Stimulated activated CD4-positive, alpha-beta T cell treated with anti-CD3 and anti-CD28 coated beads, Interleukin-12 subunit alpha, Interleukin-12 subunit beta, amount 100 ng/mL, for 4 hours (primary cell): Measurements from ENCODE around the gene TMEM82.

ENCODE experiments used
- DNase-seq: peaks from one replicate; pipeline ENCODE4 v3.0.0-alpha.2; 2020

The TMEM82 gene

GRCh38 chr1:15722411-15722810 lies 19.9 kb upstream of the TMEM82 start:
- no peak for DNase-seq

GRCh38 chr1:15722836-15723532 lies 19.3 kb upstream of the TMEM82 start:
- DNase-seq = no peak

DNA sequence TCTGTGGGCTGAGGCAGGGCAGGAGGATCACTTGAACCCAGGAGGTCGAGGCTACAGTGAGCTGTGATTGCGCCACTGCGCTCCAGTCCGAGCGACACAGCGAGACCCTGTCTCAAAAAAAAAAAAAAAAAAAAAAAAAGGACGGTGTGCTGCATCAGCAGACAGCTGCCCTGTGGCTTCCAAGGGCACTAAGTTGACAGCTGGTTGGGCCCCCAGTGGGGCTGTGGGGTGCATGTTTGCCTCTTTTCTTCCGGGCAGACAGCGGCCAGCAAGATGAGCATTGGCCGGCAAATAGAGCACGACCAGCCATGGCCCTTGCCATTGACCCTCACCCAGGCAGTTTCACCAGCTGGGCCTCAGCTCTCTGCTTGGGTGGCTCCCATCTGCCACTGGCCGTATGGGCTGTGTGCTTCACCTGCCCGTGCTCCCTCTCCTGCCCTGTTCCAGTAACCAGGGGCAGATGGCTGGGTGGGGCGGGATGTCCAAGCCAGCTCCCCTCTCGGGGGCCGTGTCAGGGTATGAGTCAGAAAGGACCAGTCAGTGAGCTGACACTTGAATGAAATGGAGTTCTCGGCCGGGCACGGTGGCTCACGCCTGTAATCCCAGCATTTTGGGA lies 18.6 kb upstream of the TMEM82 start:
- no peak for DNase-seq

GRCh38 chr1:15724949-15725880 lies 17.1 kb upstream of the TMEM82 start:
- DNase-seq = no peak

DNA sequence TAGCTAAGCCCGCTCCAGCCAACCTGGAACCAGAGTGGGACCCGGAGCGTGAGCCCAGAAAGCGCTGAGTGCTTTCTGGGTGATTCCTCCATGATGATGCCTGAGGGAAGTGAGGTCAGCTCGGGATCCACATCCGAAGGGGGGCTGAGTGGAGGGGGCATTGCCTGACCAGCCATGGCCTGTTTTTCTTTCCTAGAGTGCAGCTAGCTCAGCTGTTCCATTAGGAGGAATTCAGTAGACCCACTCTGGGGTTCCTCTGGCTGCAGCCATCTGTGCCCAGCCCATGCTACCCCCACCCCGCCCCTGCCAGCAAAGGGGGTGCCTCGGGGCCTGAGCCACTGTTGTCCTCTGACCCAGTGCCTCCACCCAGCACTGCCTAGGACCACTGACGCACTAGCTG lies 15.8 kb upstream of the TMEM82 start:
- no peak for DNase-seq

GRCh38 chr1:15727021-15727420 lies 15.3 kb upstream of the TMEM82 start:
- no peak for DNase-seq

DNA sequence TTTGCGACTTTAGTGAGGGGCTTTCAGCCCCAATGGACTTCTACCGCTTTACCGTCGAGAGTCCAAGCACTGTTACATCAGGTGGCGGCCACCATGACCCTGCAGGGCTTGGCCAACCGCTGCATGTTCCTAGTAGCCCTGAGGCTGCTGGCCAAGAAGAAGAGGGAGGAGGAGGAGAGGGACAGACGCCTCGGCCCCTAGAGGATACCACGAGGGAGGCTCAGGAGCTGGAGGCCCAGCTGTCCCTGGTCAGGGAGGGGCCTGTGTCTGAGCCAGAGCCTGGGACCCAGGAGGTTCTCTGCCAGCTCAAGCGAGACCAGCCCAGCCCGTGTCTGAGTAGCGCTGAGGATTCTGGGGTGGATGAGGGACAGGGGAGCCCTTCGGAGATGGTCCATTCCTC lies 14.9 kb upstream of the TMEM82 start:
- no peak for DNase-seq

GRCh38 chr1:15727866-15728534 lies 14.3 kb upstream of the TMEM82 start:
- DNase-seq = no peak

GRCh38 chr1:15728937-15729657 lies 13.2 kb upstream of the TMEM82 start:
- DNase-seq = no peak

- DNase-seq = no peak
Observed at GRCh38 chr1:15730423-15730822, 11.9 kb upstream of the TMEM82 start.

DNA sequence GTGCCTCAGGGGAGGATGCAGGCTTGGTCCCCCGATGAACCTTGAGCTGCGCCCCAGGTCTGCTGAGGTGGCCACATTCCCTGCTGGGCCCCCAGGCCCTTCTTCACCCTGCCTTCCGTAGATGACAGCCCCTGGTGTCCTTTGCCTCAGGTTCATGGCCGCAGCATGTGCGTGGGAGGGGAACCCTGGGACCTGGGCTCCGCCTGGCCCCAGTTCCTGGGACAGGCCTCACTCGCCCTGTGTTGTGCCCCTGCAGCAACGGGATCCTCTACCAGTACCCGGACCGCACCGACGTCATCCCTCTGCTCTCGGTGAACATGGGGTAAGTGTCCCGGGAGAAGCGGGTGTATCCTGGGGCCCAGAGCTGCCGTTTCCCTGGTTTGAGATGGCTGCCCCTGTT lies 11.4 kb upstream of the TMEM82 start:
- DNase-seq = no peak

DNA sequence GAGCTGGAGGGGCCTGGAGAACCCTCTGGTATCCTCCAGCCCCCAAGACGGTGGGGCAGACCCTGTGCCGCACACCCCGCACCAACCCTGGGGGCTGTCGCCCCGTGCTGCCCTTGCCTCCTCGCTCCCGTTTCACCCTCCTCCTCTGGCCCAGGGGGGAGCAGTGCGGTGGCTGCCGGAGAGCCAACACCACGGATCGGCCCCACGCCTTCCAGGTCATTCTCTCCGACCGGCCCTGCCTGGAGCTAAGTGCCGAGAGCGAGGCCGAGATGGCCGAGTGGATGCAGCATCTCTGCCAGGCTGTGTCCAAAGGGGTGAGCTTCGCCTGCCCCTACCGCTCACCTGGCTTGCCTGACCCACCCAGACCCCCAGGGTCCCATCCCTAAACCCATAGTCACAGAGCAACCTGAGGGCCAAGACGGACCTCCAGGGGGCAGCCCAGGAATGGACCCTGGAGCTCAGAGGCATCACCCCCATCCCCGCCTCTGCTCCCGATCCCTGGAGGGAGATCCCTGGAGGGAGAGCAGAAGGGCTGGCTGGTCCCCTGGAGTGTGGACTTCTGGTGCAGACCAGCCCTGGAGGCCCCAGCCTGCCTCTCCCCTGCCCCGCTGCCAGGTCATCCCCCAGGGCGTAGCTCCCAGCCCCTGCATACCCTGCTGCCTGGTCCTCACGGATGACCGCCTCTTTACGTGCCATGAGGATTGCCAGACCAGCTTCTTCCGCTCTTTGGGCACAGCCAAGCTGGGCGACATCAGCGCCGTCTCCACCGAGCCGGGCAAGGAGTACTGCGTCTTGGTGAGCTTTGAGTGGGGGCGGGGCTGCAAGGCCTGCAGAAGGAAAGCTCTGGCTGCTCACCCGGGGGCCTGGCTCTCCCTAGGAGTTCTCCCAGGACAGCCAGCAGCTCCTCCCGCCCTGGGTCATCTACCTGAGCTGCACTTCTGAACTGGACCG lies 10.3 kb upstream of the TMEM82 start:
- DNase-seq = no peak

GRCh38 chr1:15732686-15733081 lies 9.6 kb upstream of the TMEM82 start:
- DNase-seq = no peak

GRCh38 chr1:15733218-15733725 lies 9.0 kb upstream of the TMEM82 start:
- no peak for DNase-seq

DNA sequence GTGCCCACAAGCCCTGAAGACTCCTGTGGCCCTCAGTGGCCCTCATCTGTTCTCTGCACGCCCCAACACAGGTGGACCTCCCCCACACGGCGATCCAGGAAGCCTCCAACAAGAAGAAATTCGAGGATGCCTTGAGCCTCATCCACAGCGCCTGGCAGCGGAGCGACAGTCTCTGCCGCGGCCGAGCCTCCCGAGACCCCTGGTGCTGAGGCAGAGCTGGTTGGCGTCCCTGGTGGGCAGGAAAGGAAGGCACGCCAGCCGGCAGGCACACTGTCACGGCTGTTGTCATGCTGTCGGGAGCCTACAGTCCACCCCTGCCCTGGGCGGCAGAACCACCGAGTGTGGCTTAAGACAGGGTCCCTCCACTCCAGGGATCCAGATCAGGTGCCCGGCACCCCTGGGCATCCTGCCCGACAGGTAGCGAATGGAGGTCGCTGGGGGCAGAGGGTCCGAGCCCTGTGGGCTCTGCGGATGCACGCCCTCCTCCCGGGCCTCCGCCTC lies 8.5 kb upstream of the TMEM82 start:
- no peak for DNase-seq

GRCh38 chr1:15734296-15734695 lies 8.0 kb upstream of the TMEM82 start:
- DNase-seq = no peak

DNA sequence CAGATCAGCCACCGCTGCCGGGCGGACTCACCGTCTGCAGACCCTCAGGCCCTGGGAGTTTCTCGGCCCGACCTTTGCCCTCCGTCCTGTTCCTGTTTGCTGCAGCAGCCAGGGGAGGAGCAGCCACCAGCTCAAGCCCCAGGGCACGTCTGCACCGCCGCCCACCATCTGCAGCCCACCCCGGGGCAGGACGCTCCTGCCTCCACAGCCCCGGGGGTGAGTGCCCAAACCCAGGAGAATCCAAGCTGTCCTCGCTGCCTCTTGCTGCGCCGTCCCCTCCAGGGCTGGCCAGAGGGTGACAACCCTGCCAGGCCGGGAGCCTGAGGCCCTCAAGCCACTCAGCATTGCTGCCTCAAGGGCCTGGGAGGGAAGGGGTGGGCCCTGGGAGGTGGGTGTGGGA lies 7.4 kb upstream of the TMEM82 start:
- DNase-seq = no peak

- no peak for DNase-seq
Observed at GRCh38 chr1:15735304-15736037, 6.8 kb upstream of the TMEM82 start.

GRCh38 chr1:15736038-15736891 lies 6.0 kb upstream of the TMEM82 start, which contains the start of gene SLC25A34:
Gene SLC25A34 (plus strand): TSS chr1:15736258. CDS start chr1:15736486, 228 bp downstream.
- no peak for DNase-seq
